ENCODE results near the gene WDTC1. TPM values are rescaled to one million over a fixed set of nuclear protein-coding genes. Genes with fewer than 3 reads are reported as not detected.
"Not testable (repeated sequence)": the region's sequence is repeated elsewhere in the genome, so short reads cannot be mapped to it uniquely, and the experiment has no call there.

The WDTC1 gene
- total RNA-seq (2021): 19.0 and 20.5 TPM in 2 replicates
- long read RNA-seq, partial matches to known transcripts: 1 of 5 reads
- long read RNA-seq, other reads (novel, unspliced or antisense): 4 of 5 reads

GRCh38 chr1:27234049-27234882, at the start of gene WDTC1:
TSS of gene WDTC1 (plus strand) at chr1:27234632. CDS start at chr1:27261055, 26,423 bp downstream.
- Histone ChIP-seq H3T11ph (ENCODE audit: low read length) (no peak within 1 kb of the TSS), H4K20me1 (ENCODE audit: control insufficient read depth, insufficient read depth, insufficient read length) (no peaks in the 10 kb centered on the region), H3K9me3 (ENCODE audit: control insufficient read depth, low read depth, low read length) (no peaks in the 10 kb centered on the region), H3K4me2 (ENCODE audit: insufficient read depth, insufficient read length, low read length) (peak within 1 kb of the TSS; percentile 60), H2BK12ac (ENCODE audit: insufficient read length, low read depth, low read length) (no peak within 1 kb of the TSS), H3K27ac (ENCODE audit: insufficient read length, low read depth, low read length) (no peak within 1 kb of the TSS), H3K56ac (ENCODE audit: insufficient read length, low read depth, low read length) (no peak within 1 kb of the TSS), H4K5ac (ENCODE audit: insufficient read length, low read depth, low read length) (no peak within 1 kb of the TSS), H2AK5ac (ENCODE audit: insufficient read length, low read length) (no peak within 1 kb of the TSS), H3K79me1 (ENCODE audit: insufficient read depth, low read depth, low read length, poor library complexity, severe bottlenecking) (no peaks in the 10 kb centered on the region), H4K91ac (ENCODE audit: insufficient read length, low read depth, low read length) (no peak within 1 kb of the TSS), H2BK120ac (ENCODE audit: low read depth, low read length, poor library complexity, severe bottlenecking) (no peak within 1 kb of the TSS), H3K14ac (ENCODE audit: insufficient read depth, low read length) (no peak within 1 kb of the TSS), H2BK20ac (ENCODE audit: low read depth, low read length, poor library complexity, severe bottlenecking) (no peak within 1 kb of the TSS), H3K18ac (ENCODE audit: insufficient read length, low read depth, low read length) (no peak within 1 kb of the TSS), H3K27me3 (ENCODE audit: insufficient read depth, low read length) (no peaks in the 10 kb centered on the region), H2BK15ac (ENCODE audit: low read depth, low read length) (no peak within 1 kb of the TSS), H3K23ac (ENCODE audit: insufficient read length, low read depth, low read length) (no peak within 1 kb of the TSS), H3K4me1 (ENCODE audit: insufficient read depth, low read length) (peaks cover 6% of the 10 kb centered on the region), H2BK5ac (ENCODE audit: insufficient read length, low read length) (no peak within 1 kb of the TSS), H3K9ac (ENCODE audit: extremely low read depth, insufficient read length, low read length) (no peak within 1 kb of the TSS), H2AFZ (ENCODE audit: low read length) (no peak within 1 kb of the TSS), H3K23me2 (ENCODE audit: insufficient read length, low read depth, low read length, poor library complexity, severe bottlenecking) (no peaks in the 10 kb centered on the region), H3K4ac (ENCODE audit: low read depth, low read length) (no peak within 1 kb of the TSS), H3K79me2 (ENCODE audit: insufficient read depth, low read length) (no peaks in the 10 kb centered on the region), H4K8ac (replicated peaks; ENCODE audit: insufficient read length, low read depth, low read length) (no peak within 1 kb of the TSS)
- Mint-ChIP-seq H3K4me1 (peaks cover 11 to 18% of the 10 kb centered on the region in 2 experiments), H3K36me3 (ENCODE audit: insufficient read depth in 1 of 3, low read depth in 3 of 3) (no peaks in the 10 kb centered on the region), H3K27me3 (ENCODE audit: low read depth) (peaks cover 12% of the 10 kb centered on the region), H3K27ac (peak within 1 kb of the TSS; percentile 44 to 87 (median 67); a peak in 3 of 7 replicates), H3K4me3 (peak within 1 kb of the TSS; percentile 91 to 97), H3K9me3 (no peaks in the 10 kb centered on the region)
- peak; percentile 98 for DNase-seq
- TF ChIP-seq CTCF (conservative IDR thresholded peaks at IDR 0.05): no peak
- WGBS (ENCODE audit: extremely low coverage, insufficient read length, low lambda C conversion rate): no CpG with 5 or more reads among the region's 71 CpGs

GRCh38 chr1:27184665-27185064, 49.8 kb upstream of the WDTC1 start:
- H3K79me2 ChIP-seq (ENCODE audit: insufficient read depth, low read length); H3K4me3 Mint-ChIP-seq; H3K27ac ChIP-seq (ENCODE audit: insufficient read length, low read depth, low read length); H3K27ac Mint-ChIP-seq; H4K20me1 ChIP-seq (ENCODE audit: control insufficient read depth, insufficient read depth, insufficient read length); H4K91ac ChIP-seq (ENCODE audit: insufficient read length, low read depth, low read length); H2AK5ac ChIP-seq (ENCODE audit: insufficient read length, low read length); H3K18ac ChIP-seq (ENCODE audit: insufficient read length, low read depth, low read length); H3K23me2 ChIP-seq (ENCODE audit: insufficient read length, low read depth, low read length, poor library complexity, severe bottlenecking); H2BK20ac ChIP-seq (ENCODE audit: low read depth, low read length, poor library complexity, severe bottlenecking); H3K4me2 ChIP-seq (ENCODE audit: insufficient read depth, insufficient read length, low read length); H3K4me1 ChIP-seq (ENCODE audit: insufficient read depth, low read length); H4K5ac ChIP-seq (ENCODE audit: insufficient read length, low read depth, low read length); H3K14ac ChIP-seq (ENCODE audit: insufficient read depth, low read length); H2BK5ac ChIP-seq (ENCODE audit: insufficient read length, low read length); H3K9me3 ChIP-seq (ENCODE audit: control insufficient read depth, low read depth, low read length); H2BK120ac ChIP-seq (ENCODE audit: low read depth, low read length, poor library complexity, severe bottlenecking); H3K23ac ChIP-seq (ENCODE audit: insufficient read length, low read depth, low read length); H3K9ac ChIP-seq (ENCODE audit: extremely low read depth, insufficient read length, low read length); H3K56ac ChIP-seq (ENCODE audit: insufficient read length, low read depth, low read length); H3K4me1 Mint-ChIP-seq; H3K27me3 Mint-ChIP-seq (ENCODE audit: low read depth); H3K27me3 ChIP-seq (ENCODE audit: insufficient read depth, low read length); DNase-seq; H2AFZ ChIP-seq (ENCODE audit: low read length); H3K79me1 ChIP-seq (ENCODE audit: insufficient read depth, low read depth, low read length, poor library complexity, severe bottlenecking); H3T11ph ChIP-seq (ENCODE audit: low read length); H4K8ac ChIP-seq (replicated peaks; ENCODE audit: insufficient read length, low read depth, low read length); H2BK12ac ChIP-seq (ENCODE audit: insufficient read length, low read depth, low read length); H3K4ac ChIP-seq (ENCODE audit: low read depth, low read length); H2BK15ac ChIP-seq (ENCODE audit: low read depth, low read length): not testable (repeated sequence)
- no CpG with 5 or more reads among the region's 3 CpGs for WGBS (ENCODE audit: extremely low coverage, insufficient read length, low lambda C conversion rate)
- H3K9me3 Mint-ChIP-seq: peaks cover 43 to 50% of the 10 kb centered on the region in 2 experiments
- peaks cover 4 to 14% (median 8%) of the 10 kb centered on the region in 3 experiments; a peak in 5 of 7 replicates for H3K36me3 Mint-ChIP-seq (ENCODE audit: insufficient read depth in 1 of 3, low read depth in 3 of 3)
